Neural cell (in vitro differentiated cells): ENCODE data around the gene CCDC7. TPM values are rescaled to one million over a fixed set of nuclear protein-coding genes. Genes with fewer than 3 reads are reported as not detected.
"Not testable (repeated sequence)": the region's sequence is repeated elsewhere in the genome, so short reads cannot be mapped to it uniquely, and the experiment has no call there.

Source experiments
- H2AFZ ChIP-seq: fragments of 200-600, 300-800 bp; sonication (generic), shearing (Covaris generic); 2 replicates; pipeline ENCODE4 v1.6.0; 2014; ENCODE audit warnings: low read depth, mild to moderate bottlenecking, antibody characterized with exemption, low read length, moderate library complexity
- H3F3A ChIP-seq: fragments of 200-600 bp; shearing (Covaris generic); 2 replicates; pipeline ENCODE4 v1.6.1; 2016; ENCODE audit warnings: mild to moderate bottlenecking, moderate library complexity, mixed read lengths, antibody characterized with exemption, low read length; ENCODE audit not compliant: insufficient read depth, poor library complexity, severe bottlenecking
- H3K27ac ChIP-seq: fragments of 200-600, 300-800 bp; sonication (generic), shearing (Covaris generic); 2 replicates; pipeline ENCODE4 v1.5.1; 2014; ENCODE audit warnings: mild to moderate bottlenecking, low read length, moderate library complexity
- H3K27me3 ChIP-seq: fragments of 300-800, 200-600 bp; sonication (generic), shearing (Covaris generic); 2 replicates; pipeline ENCODE4 v1.6.0; 2014; ENCODE audit warnings: mild to moderate bottlenecking, low read depth, low read length, moderate library complexity; ENCODE audit not compliant: insufficient read depth
- H3K36me3 ChIP-seq: fragments of 300-800, 200-600 bp; sonication (generic), shearing (Covaris generic); 2 replicates; pipeline ENCODE4 v1.5.1; 2014; ENCODE audit warnings: mild to moderate bottlenecking, antibody characterized with exemption, low read length, moderate library complexity; ENCODE audit not compliant: insufficient read depth
- H3K4me2 ChIP-seq: fragments of 300-800, 200-600 bp; sonication (generic), shearing (Covaris generic); 2 replicates; pipeline ENCODE4 v1.6.0; 2014; ENCODE audit warnings: mild to moderate bottlenecking, low read length
- H3K4me3 ChIP-seq: fragments of 300-800, 200-600 bp; sonication (generic), shearing (Covaris generic); 2 replicates; pipeline ENCODE4 v1.5.1; 2014; ENCODE audit warnings: mild to moderate bottlenecking, low read length, moderate library complexity
- H3K79me2 ChIP-seq: fragments of 200-600 bp; shearing (Covaris generic); replicated peaks from 2 replicates; pipeline ENCODE4 v1.6.0; 2014; ENCODE audit warnings: mild to moderate bottlenecking, low read length, moderate library complexity; ENCODE audit not compliant: insufficient read depth
- H3K9ac ChIP-seq: fragments of 300-800, 200-600 bp; sonication (generic), shearing (Covaris generic); 2 replicates; pipeline ENCODE4 v1.6.1; 2016; ENCODE audit warnings: mild to moderate bottlenecking, low read length, mixed read lengths
- H3K9me2 ChIP-seq: fragments of 200-600 bp; shearing (Covaris generic); 2 replicates; pipeline ENCODE4 v1.6.1; 2016; ENCODE audit warnings: mild to moderate bottlenecking, low read length, mixed read lengths; ENCODE audit not compliant: insufficient read depth
- H3K9me3 ChIP-seq: fragments of 200-600, 300-800 bp; sonication (generic), shearing (Covaris generic); 2 replicates; pipeline ENCODE4 v1.6.1; 2016; ENCODE audit warnings: mild to moderate bottlenecking, mixed run types, low read length, moderate library complexity, mixed read lengths
- H4K20me1 ChIP-seq: fragments of 200-600 bp; shearing (Covaris generic); 2 replicates; pipeline ENCODE4 v1.6.1; 2016; ENCODE audit warnings: mild to moderate bottlenecking, mixed run types; ENCODE audit not compliant: insufficient read depth
- EP300 ChIP-seq: fragments of 450-650 bp; conservative IDR thresholded peaks from 2 replicates; pipeline ENCODE4 v1.6.1; 2014; ENCODE audit warnings: antibody characterized with exemption, mild to moderate bottlenecking, moderate library complexity; ENCODE audit not compliant: poor library complexity, severe bottlenecking
- EZH2 ChIP-seq: fragments of 200-600, 300-800 bp; shearing (Covaris generic), sonication (generic); IDR thresholded peaks from 2 replicates; pipeline ENCODE4 v1.6.1; 2014; ENCODE audit warnings: antibody characterized with exemption, low read length, borderline replicate concordance, mild to moderate bottlenecking; ENCODE audit not compliant: insufficient read depth, poor library complexity, severe bottlenecking
- MXI1 ChIP-seq: fragments of 450-650 bp; conservative IDR thresholded peaks from 2 replicates; pipeline ENCODE4 v1.6.1; 2014; ENCODE audit warnings: antibody characterized with exemption, mild to moderate bottlenecking; ENCODE audit not compliant: poor library complexity, severe bottlenecking
- POLR2AphosphoS5 ChIP-seq: IDR thresholded peaks from 2 replicates; pipeline ENCODE4 v1.6.1; 2012
- SMC3 ChIP-seq: fragments of 450-650 bp; conservative IDR thresholded peaks from 2 replicates; pipeline ENCODE4 v1.6.1; 2014; ENCODE audit warnings: antibody characterized with exemption, mild to moderate bottlenecking, moderate library complexity; ENCODE audit not compliant: poor library complexity
- polyA plus RNA-seq: library from polyadenylated mRNA; depleted of rRNA; stranded (reverse); fragments of >200 nt; gene quantifications from 2 replicates; pipeline ENCODE4 v1.2.3, GENCODE V29; 2014
- TF ChIP-seq, protein P1 (sequence below): fragments of 450-650 bp; IDR thresholded peaks from 2 replicates; pipeline ENCODE4 v1.5.1; 2014; ENCODE audit warnings: antibody characterized with exemption, mild to moderate bottlenecking, moderate library complexity; ENCODE audit not compliant: poor library complexity, severe bottlenecking

The CCDC7 gene
- polyA plus RNA-seq, 1 donor from 2014 or later = 5.1 TPM

DNA sequence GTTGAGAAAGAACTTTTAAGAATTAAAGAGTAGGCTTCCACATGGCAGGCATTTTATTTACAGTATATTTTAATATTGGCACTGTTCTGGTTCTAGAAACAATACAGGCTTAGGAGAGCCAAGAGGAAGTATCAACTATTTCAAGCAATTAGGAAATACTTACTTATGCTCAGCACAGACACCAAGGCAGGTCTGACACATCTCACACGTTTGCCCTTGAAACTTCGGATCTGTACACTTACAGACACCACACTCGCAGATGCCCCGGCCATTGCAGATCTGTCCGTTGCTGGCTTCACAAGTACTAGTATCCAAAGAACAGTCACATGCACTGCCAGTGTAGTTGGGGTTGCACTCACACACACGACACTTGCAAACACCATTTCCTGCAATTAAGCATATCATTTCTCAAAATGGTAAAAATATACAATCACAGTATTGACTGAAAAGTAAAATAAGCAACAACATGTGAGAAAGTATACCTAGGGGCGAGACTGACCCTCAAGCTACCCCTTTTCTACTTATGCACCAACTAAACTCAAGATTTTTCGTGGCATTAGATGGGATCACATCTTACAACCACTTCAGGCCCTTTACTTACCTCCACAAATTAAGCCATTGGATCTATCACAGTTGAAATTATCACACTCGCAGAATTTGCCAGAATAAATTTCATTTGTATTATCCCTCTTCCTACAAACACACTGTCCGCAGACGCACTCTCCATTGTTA, 465.5 kb downstream of the CCDC7 start:
- Histone ChIP-seq H3K4me2 (no peak overlapping the region), H3K36me3 (no peaks in the 10 kb centered on the region), H3K4me3 (no peak overlapping the region), H3F3A (no peaks in the 10 kb centered on the region), H4K20me1 (no peaks in the 10 kb centered on the region), H3K79me2 (no peaks in the 10 kb centered on the region), H3K9me2 (no peaks in the 10 kb centered on the region), H3K27me3 (no peaks in the 10 kb centered on the region), H2AFZ (no peak overlapping the region), H3K9me3 (no peaks in the 10 kb centered on the region), H3K9ac (no peak overlapping the region), H3K27ac (no peak overlapping the region)
- TF ChIP-seq, protein P1, sequence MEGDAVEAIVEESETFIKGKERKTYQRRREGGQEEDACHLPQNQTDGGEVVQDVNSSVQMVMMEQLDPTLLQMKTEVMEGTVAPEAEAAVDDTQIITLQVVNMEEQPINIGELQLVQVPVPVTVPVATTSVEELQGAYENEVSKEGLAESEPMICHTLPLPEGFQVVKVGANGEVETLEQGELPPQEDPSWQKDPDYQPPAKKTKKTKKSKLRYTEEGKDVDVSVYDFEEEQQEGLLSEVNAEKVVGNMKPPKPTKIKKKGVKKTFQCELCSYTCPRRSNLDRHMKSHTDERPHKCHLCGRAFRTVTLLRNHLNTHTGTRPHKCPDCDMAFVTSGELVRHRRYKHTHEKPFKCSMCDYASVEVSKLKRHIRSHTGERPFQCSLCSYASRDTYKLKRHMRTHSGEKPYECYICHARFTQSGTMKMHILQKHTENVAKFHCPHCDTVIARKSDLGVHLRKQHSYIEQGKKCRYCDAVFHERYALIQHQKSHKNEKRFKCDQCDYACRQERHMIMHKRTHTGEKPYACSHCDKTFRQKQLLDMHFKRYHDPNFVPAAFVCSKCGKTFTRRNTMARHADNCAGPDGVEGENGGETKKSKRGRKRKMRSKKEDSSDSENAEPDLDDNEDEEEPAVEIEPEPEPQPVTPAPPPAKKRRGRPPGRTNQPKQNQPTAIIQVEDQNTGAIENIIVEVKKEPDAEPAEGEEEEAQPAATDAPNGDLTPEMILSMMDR = no peak

DNA sequence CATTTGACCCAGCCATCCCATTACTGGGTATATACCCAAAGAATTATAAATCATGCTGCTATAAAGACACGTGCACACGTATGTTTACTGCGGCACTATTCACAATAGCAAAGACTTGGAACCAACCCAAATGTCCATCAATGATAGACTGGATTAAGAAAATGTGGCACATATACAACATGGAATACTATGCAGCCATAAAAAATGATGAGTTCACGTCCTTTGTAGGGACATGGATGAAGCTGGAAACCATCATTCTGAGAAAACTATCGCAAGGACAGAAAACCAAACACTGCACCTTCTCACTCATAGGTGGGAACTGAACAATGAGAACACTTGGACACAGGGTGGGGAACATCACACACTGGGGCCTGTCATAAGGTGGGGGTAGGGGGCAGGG, 471.9 kb downstream of the CCDC7 start:
- not testable (repeated sequence) for H2AFZ ChIP-seq, H3K9me2 ChIP-seq, H3K4me3 ChIP-seq, H3K9me3 ChIP-seq, H3K4me2 ChIP-seq, H3F3A ChIP-seq, H3K79me2 ChIP-seq, H3K9ac ChIP-seq, H3K27ac ChIP-seq, H3K27me3 ChIP-seq, H4K20me1 ChIP-seq
- peaks cover 17% of the 10 kb centered on the region for H3K36me3 ChIP-seq

DNA sequence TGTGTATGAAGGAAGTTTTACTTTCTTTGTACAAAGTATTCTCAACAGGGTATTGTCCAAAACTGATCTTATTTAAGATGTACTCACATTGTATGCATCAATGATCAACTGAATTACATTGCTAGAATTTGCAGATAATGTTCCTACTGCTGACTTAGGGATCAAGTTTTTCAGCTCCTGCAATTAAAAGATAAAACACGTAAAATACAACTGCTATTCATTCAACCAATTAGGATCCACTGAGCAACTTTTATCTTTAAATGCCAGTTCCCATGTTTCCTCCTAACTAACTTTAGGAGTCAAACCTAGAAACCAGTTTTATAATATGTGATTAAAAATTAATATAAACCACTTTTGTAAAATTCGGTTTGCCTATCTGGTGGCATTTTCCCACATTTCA, 476.2 kb downstream of the CCDC7 start:
- Histone ChIP-seq H3K9ac (no peak overlapping the region), H4K20me1 (no peaks in the 10 kb centered on the region), H3F3A (no peaks in the 10 kb centered on the region), H3K4me2 (no peak overlapping the region), H3K4me3 (no peak overlapping the region), H3K27ac (no peak overlapping the region), H3K27me3 (no peaks in the 10 kb centered on the region), H3K9me3 (no peaks in the 10 kb centered on the region), H3K9me2 (no peaks in the 10 kb centered on the region), H3K79me2 (no peaks in the 10 kb centered on the region), H3K36me3 (peaks cover 32% of the 10 kb centered on the region), H2AFZ (no peak overlapping the region)
- TF ChIP-seq MXI1 (no peak), EP300 (no peak), SMC3 (no peak), EZH2 (no peak), POLR2AphosphoS5 (no peak)
- TF ChIP-seq, protein P1 = no peak
